ENCODE measurements around the gene PIP4K2A.

The PIP4K2A gene

GRCh38 chr10:22634606-22635459 lies 79.5 kb downstream of the PIP4K2A start:
- DNase-seq, result no peak

- no peak for DNase-seq
Observed at GRCh38 chr10:22634093-22634492, 80.3 kb downstream of the PIP4K2A start.

DNA sequence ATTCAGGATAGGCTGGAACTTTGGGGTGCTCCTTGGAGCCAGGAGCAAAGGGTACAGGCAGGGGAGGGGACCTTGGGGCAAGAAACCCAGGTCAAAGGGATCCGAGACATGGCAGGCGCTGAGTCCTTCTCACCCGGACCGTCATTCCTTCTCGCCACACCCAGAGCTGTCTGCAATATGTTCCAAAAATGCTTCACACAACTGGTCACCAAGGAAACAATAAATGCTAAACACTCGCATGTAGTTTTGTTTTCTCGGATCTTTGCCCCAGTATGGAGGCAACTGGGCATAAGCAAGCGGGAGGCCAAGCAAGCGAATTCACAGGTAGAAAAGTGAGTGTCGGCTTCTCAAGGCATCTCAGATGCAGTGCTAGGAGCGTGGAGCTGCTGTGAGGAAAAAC lies 80.8 kb downstream of the PIP4K2A start:
- DNase-seq, result no peak

- DNase-seq, result no peak
Observed at GRCh38 chr10:22633106-22633505, 81.3 kb downstream of the PIP4K2A start.

- DNase-seq, result peak; percentile 43
Observed at GRCh38 chr10:22631646-22632278, 82.6 kb downstream of the PIP4K2A start.

- no peak for DNase-seq
Observed at GRCh38 chr10:22631185-22631584, 83.2 kb downstream of the PIP4K2A start.

DNA sequence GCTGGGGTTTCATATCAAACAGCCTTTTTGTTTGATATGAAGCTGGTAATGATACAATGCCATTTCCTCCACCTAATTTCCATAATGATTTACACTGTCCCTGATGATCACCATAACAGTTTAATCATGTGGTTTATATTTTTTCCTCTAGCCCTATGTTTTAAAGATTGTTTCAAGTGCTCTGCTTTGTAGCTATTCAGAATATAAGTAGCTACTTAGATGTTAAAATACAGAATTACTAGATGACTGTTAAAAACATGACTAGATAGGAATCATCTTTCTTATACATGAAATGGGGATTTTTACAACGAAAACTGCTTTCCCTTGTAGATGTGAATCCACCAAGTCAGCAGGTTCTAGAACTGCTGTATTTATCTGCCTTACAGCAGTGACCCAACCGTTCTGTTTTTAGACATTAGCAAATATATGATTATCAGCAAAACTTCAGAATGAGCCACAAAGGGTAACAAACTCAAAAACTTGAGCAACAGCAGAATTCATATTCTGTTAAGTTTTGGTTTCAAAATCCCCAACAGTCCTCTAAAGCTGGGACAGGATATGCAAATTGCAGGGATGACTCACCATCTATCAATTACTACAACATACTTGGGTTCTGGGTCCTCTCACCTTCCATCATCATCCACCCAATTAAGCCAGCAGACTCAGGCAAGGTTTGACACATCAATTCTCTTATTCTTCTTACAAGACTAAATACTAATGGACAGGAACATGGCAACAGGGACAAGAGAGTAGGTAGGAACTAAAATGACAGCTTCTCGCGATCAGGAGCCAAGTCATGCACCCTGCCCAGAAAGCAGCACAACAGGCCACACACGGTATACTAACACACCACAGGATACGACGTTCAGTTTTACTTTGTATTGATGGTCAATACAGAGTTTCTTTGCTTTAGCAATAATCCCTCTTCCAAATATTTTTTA lies 83.9 kb downstream of the PIP4K2A start:
- DNase-seq, result peak; percentile 80

- no peak for DNase-seq
Observed at GRCh38 chr10:22629852-22630233, 84.5 kb downstream of the PIP4K2A start.

GRCh38 chr10:22629126-22629525 lies 85.3 kb downstream of the PIP4K2A start:
- no peak for DNase-seq

- DNase-seq, result no peak
Observed at GRCh38 chr10:22628309-22628708, 86.1 kb downstream of the PIP4K2A start.

GRCh38 chr10:22626784-22627183 lies 87.6 kb downstream of the PIP4K2A start:
- no peak for DNase-seq

GRCh38 chr10:22625516-22626290 lies 88.7 kb downstream of the PIP4K2A start:
- no peak for DNase-seq

DNA sequence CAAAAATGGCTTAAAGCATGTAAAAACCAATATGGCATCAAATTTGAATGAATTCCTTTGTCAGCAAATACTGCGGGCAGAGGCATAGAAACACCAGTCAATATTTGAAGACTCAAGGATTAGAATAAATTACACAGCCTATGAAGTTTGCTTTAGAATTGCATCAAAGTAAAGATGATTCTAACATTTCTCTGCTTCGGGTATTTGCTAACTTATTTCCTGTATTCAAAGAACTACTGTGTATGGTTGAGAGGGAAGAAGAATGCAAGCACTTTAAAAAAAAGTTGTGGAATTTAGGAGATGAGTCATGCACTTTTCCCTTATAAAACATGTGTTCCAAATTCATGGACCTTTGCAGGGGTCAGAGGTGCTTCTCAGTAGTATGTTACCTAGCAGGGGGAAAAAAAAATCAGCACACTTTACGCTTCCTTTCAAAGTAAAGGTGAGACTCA lies 90.1 kb downstream of the PIP4K2A start:
- DNase-seq, result no peak

DNA sequence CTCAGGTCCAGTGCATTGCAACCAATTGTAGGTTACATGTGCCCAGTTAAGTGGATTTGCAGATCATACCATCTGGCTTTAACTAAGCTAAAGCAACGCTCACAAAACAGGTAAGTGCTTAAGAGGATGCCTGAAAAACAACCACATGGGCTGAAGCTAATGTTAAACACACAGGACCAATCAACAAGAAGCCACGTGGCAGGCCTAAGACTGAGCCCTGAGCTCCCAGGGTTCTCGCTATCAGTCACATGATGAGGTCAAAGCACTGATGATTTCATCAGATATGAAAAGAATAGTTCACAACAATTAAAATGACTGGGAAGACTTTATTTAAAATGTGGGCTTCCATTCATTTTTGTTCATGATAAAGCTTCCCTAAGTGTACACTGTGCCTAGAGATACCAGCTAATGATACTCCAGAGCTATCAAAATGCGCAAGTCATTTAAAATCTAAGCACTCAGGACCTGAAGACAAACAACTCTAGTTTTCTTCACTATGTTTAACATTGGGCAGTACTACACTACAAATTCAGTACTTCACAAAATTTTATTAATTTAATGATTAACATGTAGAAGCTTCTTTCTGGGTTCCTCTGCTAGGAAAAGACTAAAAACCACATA lies 90.6 kb downstream of the PIP4K2A start:
- no peak for DNase-seq

DNA sequence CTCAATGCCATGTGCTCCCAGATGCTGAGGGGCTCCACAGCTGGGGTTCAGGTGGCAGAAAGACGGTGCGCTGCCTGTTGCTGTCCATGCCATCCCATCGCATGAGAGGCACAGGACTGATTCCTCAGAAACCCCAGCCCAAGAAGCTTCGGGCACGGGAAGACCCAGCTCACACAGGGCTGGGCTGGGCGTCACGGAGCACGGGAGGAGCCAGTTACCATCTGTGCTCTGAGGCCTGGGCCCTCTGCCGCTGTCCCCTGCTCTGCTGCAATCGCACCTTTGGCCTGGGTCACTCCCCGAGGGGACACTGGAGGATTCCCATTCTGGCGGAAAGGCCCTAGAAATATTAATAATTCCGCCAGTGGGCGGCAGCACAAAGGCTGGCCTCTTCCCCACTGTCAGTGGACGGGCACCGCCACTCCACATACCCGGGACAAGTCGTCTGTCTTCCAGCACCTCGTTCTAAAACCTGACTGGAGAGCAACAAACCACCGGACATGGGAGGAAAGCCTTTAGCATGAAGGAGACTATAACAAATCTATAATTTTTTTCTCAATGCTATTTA lies 92.1 kb downstream of the PIP4K2A start:
- no peak for DNase-seq

DNA sequence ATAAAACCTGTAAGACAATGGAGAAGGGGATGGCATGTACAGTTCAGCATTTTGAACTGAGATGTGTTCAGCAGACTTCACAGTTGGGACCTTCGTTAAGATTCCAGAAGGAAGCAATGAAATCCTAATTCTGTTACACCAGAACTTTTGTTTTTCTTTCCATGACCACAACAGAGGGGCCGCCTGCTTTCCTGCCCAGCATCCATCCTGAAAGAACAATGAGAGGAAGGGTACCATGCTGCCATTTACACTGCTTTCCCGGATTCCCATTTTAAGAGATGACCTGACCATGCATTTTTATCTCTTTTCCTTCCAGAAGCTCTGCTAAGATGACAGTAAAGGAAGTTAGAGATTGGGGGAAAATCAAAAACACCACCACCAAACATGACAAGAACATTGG lies 92.7 kb downstream of the PIP4K2A start:
- no peak for DNase-seq

- no peak for DNase-seq
Observed at GRCh38 chr10:22620929-22621328, 93.4 kb downstream of the PIP4K2A start.

DNA sequence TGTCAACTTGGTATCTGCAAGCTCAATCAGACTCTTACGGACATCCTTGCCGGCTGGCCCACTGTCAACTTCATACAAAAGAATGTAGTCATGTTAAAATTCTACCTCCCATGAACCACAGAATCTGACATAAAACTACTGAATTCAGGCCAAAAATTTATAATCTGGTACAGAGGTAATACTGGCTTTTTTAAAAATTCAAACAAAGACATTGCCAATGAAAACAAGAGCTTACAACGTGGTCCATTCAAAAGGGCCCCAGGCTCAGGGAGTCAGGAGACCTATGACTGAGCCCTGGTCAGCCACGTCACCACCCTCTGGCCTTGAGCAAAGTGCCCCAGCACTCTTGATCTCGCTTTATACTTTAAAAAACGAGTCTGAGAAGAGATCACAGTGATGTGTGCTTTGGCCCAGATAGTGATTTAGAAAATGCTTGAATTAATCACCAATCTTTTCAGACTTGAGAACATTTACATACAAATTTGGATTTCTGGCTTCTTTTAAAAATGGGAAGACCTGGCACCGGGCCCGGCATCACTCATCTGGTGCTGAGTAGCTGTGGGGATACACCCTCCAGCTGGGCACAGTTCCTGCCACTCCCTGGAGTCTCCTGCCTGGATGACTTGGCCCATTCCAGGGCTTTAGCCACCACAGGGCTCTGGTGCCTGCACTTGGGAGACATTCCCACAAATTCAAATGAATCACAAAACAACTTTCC lies 94.1 kb downstream of the PIP4K2A start:
- DNase-seq, result no peak

GRCh38 chr10:22619101-22619500 lies 95.3 kb downstream of the PIP4K2A start:
- no peak for DNase-seq

GRCh38 chr10:22618078-22618785 lies 96.1 kb downstream of the PIP4K2A start:
- DNase-seq, result no peak
